ENCODE results near the gene GP2.
"Not testable (repeated sequence)": the region's sequence is repeated elsewhere in the genome, so short reads cannot be mapped to it uniquely, and the experiment has no call there.

The GP2 gene

DNA sequence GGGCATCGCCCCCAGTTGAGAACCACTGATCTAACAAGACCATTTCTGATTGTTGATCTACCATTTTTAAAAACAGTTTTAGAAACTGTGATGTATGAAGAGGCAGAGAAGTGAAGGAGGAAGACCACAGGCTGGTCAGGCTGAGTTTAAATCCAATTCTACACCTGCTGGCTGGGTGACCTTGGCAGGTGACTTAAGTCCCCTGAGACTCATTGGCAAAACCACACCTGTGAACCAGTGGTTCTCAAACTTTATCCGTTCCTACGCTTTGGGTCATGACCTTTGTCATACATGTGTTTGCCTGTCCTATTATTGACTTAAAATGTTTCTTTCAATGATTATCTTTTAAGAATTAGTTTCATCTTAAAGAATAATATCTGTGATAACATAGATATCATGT is 2.3 kb downstream of the GP2 start:
- TF ChIP-seq ZFX (IDR thresholded peaks at IDR 0.05; ENCODE audit: borderline replicate concordance), result no peak
- TF ChIP-seq CTCF (IDR thresholded peaks at IDR 0.05), result no peak
- H3K27ac ChIP-seq, result no peak overlapping the region

DNA sequence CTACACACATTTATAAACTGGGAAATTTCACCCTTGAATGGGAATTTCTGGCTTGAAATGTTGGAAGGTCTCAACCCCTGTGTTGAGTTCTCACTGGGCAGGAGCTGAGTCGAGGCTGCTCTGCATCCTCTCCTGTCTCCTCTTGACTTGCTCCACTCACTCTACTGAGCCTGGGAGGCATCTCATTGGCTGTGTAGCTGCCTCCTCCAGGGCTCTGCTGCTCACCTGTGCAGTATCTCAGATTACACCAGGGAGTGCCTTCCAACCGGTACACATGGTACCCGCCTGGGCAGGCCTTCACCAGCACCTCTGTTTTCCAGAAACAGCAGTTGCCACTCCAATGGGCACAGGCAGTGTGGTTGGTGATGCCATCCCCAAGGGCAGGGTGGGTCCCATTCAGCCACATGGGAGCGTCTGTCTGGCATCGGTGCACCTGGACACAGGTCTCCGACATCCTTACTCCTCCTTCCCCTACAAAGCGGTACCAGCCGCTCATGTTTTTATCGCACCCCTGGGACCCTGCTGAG is 3.7 kb downstream of the GP2 start:
- no peak overlapping the region for H3K27ac ChIP-seq
- TF ChIP-seq ZFX (IDR thresholded peaks at IDR 0.05; ENCODE audit: borderline replicate concordance) (no peak), CTCF (IDR thresholded peaks at IDR 0.05) (no peak)

GRCh38 chr16:20322696-20323095 is 4.6 kb downstream of the GP2 start:
- TF ChIP-seq ZFX (IDR thresholded peaks at IDR 0.05; ENCODE audit: borderline replicate concordance) (no peak), CTCF (IDR thresholded peaks at IDR 0.05) (no peak)
- H3K27ac ChIP-seq, result no peak overlapping the region

GRCh38 chr16:20321671-20322070 is 5.6 kb downstream of the GP2 start:
- TF ChIP-seq CTCF (IDR thresholded peaks at IDR 0.05) (no peak), ZFX (IDR thresholded peaks at IDR 0.05; ENCODE audit: borderline replicate concordance) (no peak)
- H3K27ac ChIP-seq, result no peak overlapping the region

GRCh38 chr16:20321051-20321450 is 6.3 kb downstream of the GP2 start:
- not testable (repeated sequence) for H3K27ac ChIP-seq

DNA sequence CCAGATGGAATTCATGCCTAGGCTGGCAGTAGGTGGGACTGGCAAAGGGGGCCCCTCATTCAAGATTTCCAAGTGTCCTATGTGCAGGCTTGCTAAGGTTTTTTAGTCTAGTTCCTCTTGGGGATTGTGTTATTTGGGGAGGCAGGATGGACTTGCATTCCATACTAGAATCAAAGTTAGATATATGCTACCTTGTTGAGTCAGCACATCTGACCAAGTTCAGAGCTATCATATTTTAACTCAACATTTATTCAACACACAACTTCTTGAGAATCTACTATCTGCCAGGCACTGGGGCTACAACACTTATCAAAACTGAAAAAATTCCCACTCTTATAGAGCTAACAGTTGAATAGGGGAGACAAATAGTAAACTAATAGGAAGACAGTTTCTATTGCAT is 6.7 kb downstream of the GP2 start:
- no peak overlapping the region for H3K27ac ChIP-seq
- TF ChIP-seq ZFX (IDR thresholded peaks at IDR 0.05; ENCODE audit: borderline replicate concordance), result no peak
- no peak for TF ChIP-seq CTCF (IDR thresholded peaks at IDR 0.05)

DNA sequence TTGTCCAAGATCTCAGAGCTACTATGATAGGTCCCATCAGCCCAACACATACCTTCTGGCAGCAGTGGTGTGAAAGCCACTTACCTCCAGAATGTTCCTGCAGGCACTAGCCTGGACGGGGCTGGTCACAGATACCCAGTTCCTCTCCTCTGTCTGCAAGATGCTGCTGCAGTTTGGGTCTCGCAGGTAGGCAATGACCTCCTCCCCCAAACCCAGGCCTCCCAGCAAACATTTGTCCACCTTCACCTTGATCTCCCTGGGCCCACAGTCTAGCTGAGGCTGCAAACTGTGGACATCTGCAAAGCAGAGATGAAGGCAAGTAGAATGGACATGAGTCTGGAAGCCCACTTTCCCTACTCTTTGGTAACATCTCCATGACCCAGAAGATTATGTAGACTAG is 7.1 kb downstream of the GP2 start:
- H3K27ac ChIP-seq, result no peak overlapping the region
- TF ChIP-seq ZFX (IDR thresholded peaks at IDR 0.05; ENCODE audit: borderline replicate concordance), result no peak
- TF ChIP-seq CTCF (IDR thresholded peaks at IDR 0.05), result no peak

GRCh38 chr16:20319406-20319805 is 7.9 kb downstream of the GP2 start:
- H3K27ac ChIP-seq, result no peak overlapping the region
- no peak for TF ChIP-seq CTCF (IDR thresholded peaks at IDR 0.05)
- no peak for TF ChIP-seq ZFX (IDR thresholded peaks at IDR 0.05; ENCODE audit: borderline replicate concordance)

Measured in 22Rv1 (cell line).